Measurements from ENCODE around the gene MAN2A2. TPM values are rescaled to one million over a fixed set of nuclear protein-coding genes. Genes with fewer than 3 reads are reported as not detected.
A peak's percentile ranks its signal among the peaks of the same experiment; 100 is the strongest.

Gene MAN2A2
- total and polyA plus RNA-seq, 9 of the 15 experiments (the other 6 are each of a cell fraction or from before 2014, with no cell fraction given), result 7.3 to 151 (median 43.4) TPM

GRCh38 chr15:90869140-90869541 lies 34.0 kb upstream of the MAN2A2 start (continued):
- TF ChIP-seq ZNF785 (CRISPR knock-in tag; IDR thresholded peaks at IDR 0.05), result no peak
- TF ChIP-seq CBX8 (IDR thresholded peaks at IDR 0.05; ENCODE audit: borderline replicate concordance, extremely low read depth, low read depth, low read length, poor library complexity, severe bottlenecking), result no peak
- no peak for TF ChIP-seq ZNF280A (IDR thresholded peaks at IDR 0.05; ENCODE audit: low read depth, partially characterized antibody)
- TF ChIP-seq SMC3 (conservative IDR thresholded peaks at IDR 0.05; ENCODE audit: insufficient read depth, low read depth, low read length), result no peak
- no peak for TF ChIP-seq PHTF2 (CRISPR knock-in tag; IDR thresholded peaks at IDR 0.05)
- TF ChIP-seq NR4A1 (CRISPR knock-in tag; IDR thresholded peaks at IDR 0.05), result no peak
- TF ChIP-seq NR4A1 (tag; IDR thresholded peaks at IDR 0.05), result peak; percentile 31; the same call in 1 of the 2 replicates
- no peak for TF ChIP-seq ADNP (tag; IDR thresholded peaks at IDR 0.05)
- TF ChIP-seq PATZ1 (CRISPR knock-in tag; IDR thresholded peaks at IDR 0.05; ENCODE audit: borderline replicate concordance), result no peak
- no peak for TF ChIP-seq MCM7 (IDR thresholded peaks at IDR 0.05)
- no peak for TF ChIP-seq ZNF124 (CRISPR knock-in tag; IDR thresholded peaks at IDR 0.05)
- no peak for TF ChIP-seq ZNF655 (CRISPR knock-in tag; IDR thresholded peaks at IDR 0.05)
- TF ChIP-seq ESRRA (IDR thresholded peaks at IDR 0.05; ENCODE audit: borderline replicate concordance, low read depth), result no peak
- TF ChIP-seq ZNF561 (CRISPR knock-in tag; conservative IDR thresholded peaks at IDR 0.05), result no peak
- 0 out of 2 replicates have a peak, but pooled peaks have one; percentile 78 for TF ChIP-seq ZNF644 (tag; IDR thresholded peaks at IDR 0.05; ENCODE audit: low read depth)
- TF ChIP-seq CLOCK (CRISPR knock-in tag; IDR thresholded peaks at IDR 0.05; ENCODE audit: borderline replicate concordance), result 0 out of 2 replicates have a peak, but pooled peaks have one; percentile 16
- no peak for TF ChIP-seq THAP12 (CRISPR knock-in tag; IDR thresholded peaks at IDR 0.05)
- TF ChIP-seq GATAD2A (IDR thresholded peaks at IDR 0.05), result peak; percentile 36; the same call in 1 of the 2 replicates
- no peak for TF ChIP-seq KAT2B (IDR thresholded peaks at IDR 0.05; ENCODE audit: low read depth, low read length)
